ENCODE data around the gene PLXNA4.

PLXNA4 gene

DNA sequence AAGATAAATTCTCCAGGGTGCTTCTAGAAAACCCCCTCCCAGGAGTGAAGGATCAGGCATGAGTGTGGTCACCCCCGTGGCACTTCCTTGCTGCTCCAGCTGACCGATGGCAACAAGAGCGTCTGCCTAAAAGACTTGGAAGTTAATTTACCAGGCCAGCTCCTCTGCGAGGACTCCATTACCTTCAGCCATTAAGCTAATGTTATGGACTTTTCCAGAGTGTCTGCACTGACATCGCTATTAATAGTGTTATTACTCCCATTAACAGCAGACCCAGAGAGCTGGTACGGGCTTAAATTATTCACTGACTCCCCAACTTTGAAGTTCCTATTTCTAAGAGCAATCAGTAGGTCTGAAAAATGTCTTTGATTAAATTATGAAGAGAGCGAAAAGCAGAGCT, 345.8 kb downstream of the PLXNA4 start:
- no peak for DNase-seq (ENCODE audit: low read depth)
- H3K4me3 ChIP-seq (ENCODE audit: low read depth, low read length), result no peak overlapping the region
- no peak for TF ChIP-seq CTCF (IDR thresholded peaks at IDR 0.05; ENCODE audit: low read depth, low read length, missing control alignments)

DNA sequence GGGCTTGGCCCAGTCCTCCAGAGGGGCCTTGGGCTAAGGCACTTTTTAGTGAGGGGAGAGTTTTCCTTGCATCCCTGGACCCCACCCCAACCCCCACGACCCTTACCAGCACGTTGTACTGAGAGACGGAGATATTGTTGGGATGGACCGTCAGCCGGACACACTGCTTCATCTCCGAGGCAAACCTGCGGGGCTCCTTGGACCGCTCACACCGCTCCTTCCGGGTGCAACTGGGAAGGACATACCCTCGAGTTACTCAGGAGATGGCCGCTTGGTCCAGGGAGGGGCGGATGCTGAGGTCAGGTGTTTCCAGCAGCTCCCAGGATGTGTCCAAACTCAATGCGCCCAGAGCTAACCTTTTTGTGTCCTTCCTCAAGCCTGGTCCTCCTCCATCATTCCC, 348.0 kb downstream of the PLXNA4 start:
- H3K4me3 ChIP-seq (ENCODE audit: low read depth, low read length), result no peak overlapping the region
- TF ChIP-seq CTCF (IDR thresholded peaks at IDR 0.05; ENCODE audit: low read depth, low read length, missing control alignments), result no peak
- DNase-seq (ENCODE audit: low read depth), result no peak

GRCh38 chr7:132226957-132227290, 349.3 kb downstream of the PLXNA4 start:
- no peak overlapping the region for H3K4me3 ChIP-seq (ENCODE audit: low read depth, low read length)
- TF ChIP-seq CTCF (IDR thresholded peaks at IDR 0.05; ENCODE audit: low read depth, low read length, missing control alignments), result no peak
- no peak for DNase-seq (ENCODE audit: low read depth)

GRCh38 chr7:132226046-132226956, 350.0 kb downstream of the PLXNA4 start:
- H3K4me3 ChIP-seq (ENCODE audit: low read depth, low read length), result no peak overlapping the region
- no peak for TF ChIP-seq CTCF (IDR thresholded peaks at IDR 0.05; ENCODE audit: low read depth, low read length, missing control alignments)
- DNase-seq (ENCODE audit: low read depth), result no peak

- DNase-seq (ENCODE audit: low read depth), result no peak
- H3K4me3 ChIP-seq (ENCODE audit: low read depth, low read length), result no peak overlapping the region
- TF ChIP-seq CTCF (IDR thresholded peaks at IDR 0.05; ENCODE audit: low read depth, low read length, missing control alignments), result no peak
Measured at GRCh38 chr7:132225216-132226030, 350.8 kb downstream of the PLXNA4 start.

- no peak for TF ChIP-seq CTCF (IDR thresholded peaks at IDR 0.05; ENCODE audit: low read depth, low read length, missing control alignments)
- DNase-seq (ENCODE audit: low read depth), result no peak
- H3K4me3 ChIP-seq (ENCODE audit: low read depth, low read length), result no peak overlapping the region
Measured at GRCh38 chr7:132221356-132221755, 354.9 kb downstream of the PLXNA4 start.
